Lower leg skin (tissue), 3 donors: ENCODE measurements around the gene GDF7.

ENCODE experiments used
- POLR2A ChIP-seq, 2 donors: fragments of 450-650 bp; IDR thresholded peaks; one replicate each; pipeline ENCODE4 v1.6.1; 2016 to 2017; ENCODE audit warnings: antibody characterized with exemption in 2 of 2, mild to moderate bottlenecking in 1 of 2, moderate library complexity in 1 of 2
- TF ChIP-seq, protein P1 (sequence below), 3 donors: fragments of 450-650 bp; IDR thresholded peaks; one replicate each; pipeline ENCODE4 v1.5.1; 2016; ENCODE audit warnings: antibody characterized with exemption in 3 of 3, mild to moderate bottlenecking in 3 of 3, moderate library complexity in 2 of 3

GRCh38 chr2:20674309-20674965, 7.5 kb downstream of the GDF7 start:
- TF ChIP-seq, protein P1, sequence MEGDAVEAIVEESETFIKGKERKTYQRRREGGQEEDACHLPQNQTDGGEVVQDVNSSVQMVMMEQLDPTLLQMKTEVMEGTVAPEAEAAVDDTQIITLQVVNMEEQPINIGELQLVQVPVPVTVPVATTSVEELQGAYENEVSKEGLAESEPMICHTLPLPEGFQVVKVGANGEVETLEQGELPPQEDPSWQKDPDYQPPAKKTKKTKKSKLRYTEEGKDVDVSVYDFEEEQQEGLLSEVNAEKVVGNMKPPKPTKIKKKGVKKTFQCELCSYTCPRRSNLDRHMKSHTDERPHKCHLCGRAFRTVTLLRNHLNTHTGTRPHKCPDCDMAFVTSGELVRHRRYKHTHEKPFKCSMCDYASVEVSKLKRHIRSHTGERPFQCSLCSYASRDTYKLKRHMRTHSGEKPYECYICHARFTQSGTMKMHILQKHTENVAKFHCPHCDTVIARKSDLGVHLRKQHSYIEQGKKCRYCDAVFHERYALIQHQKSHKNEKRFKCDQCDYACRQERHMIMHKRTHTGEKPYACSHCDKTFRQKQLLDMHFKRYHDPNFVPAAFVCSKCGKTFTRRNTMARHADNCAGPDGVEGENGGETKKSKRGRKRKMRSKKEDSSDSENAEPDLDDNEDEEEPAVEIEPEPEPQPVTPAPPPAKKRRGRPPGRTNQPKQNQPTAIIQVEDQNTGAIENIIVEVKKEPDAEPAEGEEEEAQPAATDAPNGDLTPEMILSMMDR (IDR thresholded peaks at IDR 0.05): no peak
- no peak for TF ChIP-seq POLR2A (IDR thresholded peaks at IDR 0.05)
